ENCODE data around the gene ESF1.

The ESF1 gene

DNA sequence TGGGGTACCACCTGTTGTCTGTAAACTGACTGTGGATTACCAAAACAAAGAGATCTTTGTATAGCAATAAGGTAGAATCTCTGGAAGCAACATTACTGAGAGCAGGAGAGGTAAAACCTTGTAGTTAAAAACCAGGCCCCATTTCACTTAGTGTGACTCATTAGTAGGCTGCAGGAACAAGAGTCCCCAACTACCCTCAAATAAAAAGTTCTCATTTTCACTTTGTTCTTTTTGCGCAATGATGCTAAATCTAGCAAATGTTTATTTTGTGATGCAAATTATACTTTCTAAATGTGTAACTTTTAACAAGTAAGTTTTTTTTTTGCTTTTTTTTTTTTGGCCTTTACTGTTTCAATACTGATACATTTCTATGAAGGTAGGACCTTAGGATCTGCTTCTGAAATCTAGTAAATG lies 67.1 kb downstream of the ESF1 start:
- no peak for FAIRE-seq
- DNase-seq (ENCODE audit: insufficient read length, low spot score), result no peak
- TF ChIP-seq, protein P1, sequence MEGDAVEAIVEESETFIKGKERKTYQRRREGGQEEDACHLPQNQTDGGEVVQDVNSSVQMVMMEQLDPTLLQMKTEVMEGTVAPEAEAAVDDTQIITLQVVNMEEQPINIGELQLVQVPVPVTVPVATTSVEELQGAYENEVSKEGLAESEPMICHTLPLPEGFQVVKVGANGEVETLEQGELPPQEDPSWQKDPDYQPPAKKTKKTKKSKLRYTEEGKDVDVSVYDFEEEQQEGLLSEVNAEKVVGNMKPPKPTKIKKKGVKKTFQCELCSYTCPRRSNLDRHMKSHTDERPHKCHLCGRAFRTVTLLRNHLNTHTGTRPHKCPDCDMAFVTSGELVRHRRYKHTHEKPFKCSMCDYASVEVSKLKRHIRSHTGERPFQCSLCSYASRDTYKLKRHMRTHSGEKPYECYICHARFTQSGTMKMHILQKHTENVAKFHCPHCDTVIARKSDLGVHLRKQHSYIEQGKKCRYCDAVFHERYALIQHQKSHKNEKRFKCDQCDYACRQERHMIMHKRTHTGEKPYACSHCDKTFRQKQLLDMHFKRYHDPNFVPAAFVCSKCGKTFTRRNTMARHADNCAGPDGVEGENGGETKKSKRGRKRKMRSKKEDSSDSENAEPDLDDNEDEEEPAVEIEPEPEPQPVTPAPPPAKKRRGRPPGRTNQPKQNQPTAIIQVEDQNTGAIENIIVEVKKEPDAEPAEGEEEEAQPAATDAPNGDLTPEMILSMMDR (IDR thresholded peaks at IDR 0.05; ENCODE audit: insufficient read depth, missing control alignments), result no peak

DNA sequence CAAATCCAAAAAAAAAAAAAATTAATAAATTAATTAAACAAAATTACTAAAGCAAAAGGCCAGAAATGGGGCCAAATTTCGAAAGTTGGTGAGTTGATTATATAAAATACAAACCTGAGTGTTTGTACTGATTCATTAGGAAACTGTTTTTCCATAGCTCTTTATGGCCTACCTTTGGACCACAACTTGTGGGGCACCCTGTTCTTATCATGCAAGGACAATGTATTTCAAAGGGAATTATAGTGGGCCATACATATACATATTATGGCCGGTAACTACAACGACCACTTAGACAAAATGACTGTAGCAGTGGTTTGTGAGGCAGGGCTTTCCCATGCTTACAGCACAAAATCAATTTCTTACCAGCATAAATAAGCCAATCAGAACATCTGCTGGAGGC lies 69.5 kb downstream of the ESF1 start:
- FAIRE-seq (no peak), DNase-seq (ENCODE audit: insufficient read length, low spot score) (no peak)
- TF ChIP-seq, protein P1 (IDR thresholded peaks at IDR 0.05; ENCODE audit: insufficient read depth, missing control alignments), result no peak

DNA sequence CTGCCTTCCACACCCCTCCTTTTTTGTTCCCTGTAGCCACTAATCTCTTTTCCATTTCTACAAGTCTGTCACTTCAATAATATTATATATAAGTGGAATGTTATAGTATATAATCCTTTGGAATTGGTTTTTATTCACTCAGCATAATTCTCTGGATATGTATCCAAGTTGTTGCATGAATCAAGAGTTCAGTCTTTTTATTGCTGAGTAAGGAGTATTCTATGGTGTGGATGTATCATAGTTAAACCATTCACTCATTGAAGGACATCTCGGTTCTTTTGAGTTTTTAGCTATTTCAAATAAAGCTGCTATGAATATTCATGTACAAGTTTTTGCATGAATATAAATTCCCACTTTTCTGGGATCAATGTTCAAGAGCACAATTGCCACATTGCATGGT lies 76.5 kb downstream of the ESF1 start:
- no peak for FAIRE-seq
- TF ChIP-seq, protein P1 (IDR thresholded peaks at IDR 0.05; ENCODE audit: insufficient read depth, missing control alignments), result no peak
- no peak for DNase-seq (ENCODE audit: insufficient read length, low spot score)

DNA sequence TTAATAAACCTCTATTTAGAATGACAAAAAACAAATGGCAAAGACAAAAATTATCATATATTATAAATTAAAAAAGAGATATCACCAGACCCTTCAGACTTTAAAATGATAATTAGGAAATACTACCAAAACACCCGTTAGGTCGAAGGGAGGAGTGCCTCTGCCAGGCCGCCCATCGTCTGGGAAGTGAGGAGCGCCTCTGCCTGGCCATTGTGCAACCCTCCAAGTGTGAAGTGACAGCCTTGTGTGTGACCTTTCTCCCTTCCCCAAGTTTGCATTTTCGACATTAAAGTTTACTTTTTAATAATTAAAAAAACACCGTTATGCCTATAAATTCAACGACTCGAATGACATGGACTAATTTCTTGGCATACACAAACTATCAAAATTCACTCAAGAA lies 81.5 kb downstream of the ESF1 start:
- FAIRE-seq (no peak), DNase-seq (ENCODE audit: insufficient read length, low spot score) (no peak)
- TF ChIP-seq, protein P1 (IDR thresholded peaks at IDR 0.05; ENCODE audit: insufficient read depth, missing control alignments), result no peak

DNA sequence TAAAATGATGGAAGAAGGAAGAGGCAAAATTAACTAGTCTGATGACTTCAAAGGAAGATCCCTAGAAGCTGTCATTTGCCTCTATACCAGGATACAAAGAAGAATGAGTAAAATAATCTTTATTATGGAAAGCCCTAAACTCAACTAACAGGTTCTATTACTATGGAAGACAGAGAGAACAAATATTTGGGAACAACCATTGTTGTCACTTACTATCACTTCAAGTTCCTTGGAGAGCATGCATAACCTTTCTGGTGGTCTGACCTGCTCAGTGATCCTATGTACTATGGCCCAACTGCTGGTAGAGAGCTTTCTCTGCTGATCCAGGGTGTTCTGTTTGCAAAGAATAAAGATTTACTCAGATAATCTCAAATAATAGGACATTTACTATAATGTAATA lies 83.2 kb downstream of the ESF1 start:
- DNase-seq (ENCODE audit: insufficient read length, low spot score), result no peak
- no peak for FAIRE-seq
- TF ChIP-seq, protein P1 (IDR thresholded peaks at IDR 0.05; ENCODE audit: insufficient read depth, missing control alignments), result no peak

DNA sequence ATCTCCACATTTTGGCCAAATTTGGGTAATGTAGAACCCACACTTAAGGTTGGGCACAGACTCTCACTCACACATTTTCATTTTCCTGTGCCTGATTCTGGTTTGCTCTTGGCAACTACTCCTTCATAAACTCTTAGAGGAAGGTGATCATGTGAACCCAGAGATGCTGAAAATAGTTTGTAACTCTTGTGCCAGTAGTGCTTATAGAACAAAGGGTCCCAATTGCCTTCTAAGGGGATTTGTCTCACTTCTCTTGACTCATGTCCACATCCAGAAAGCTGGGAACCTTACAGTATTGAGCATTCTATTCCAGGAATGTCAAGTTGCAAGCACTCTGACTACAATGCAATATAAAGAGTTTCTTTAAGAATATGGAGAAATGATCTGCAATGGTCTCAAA lies 84.0 kb downstream of the ESF1 start:
- FAIRE-seq (no peak), DNase-seq (ENCODE audit: insufficient read length, low spot score) (no peak)
- TF ChIP-seq, protein P1 (IDR thresholded peaks at IDR 0.05; ENCODE audit: insufficient read depth, missing control alignments), result no peak

DNA sequence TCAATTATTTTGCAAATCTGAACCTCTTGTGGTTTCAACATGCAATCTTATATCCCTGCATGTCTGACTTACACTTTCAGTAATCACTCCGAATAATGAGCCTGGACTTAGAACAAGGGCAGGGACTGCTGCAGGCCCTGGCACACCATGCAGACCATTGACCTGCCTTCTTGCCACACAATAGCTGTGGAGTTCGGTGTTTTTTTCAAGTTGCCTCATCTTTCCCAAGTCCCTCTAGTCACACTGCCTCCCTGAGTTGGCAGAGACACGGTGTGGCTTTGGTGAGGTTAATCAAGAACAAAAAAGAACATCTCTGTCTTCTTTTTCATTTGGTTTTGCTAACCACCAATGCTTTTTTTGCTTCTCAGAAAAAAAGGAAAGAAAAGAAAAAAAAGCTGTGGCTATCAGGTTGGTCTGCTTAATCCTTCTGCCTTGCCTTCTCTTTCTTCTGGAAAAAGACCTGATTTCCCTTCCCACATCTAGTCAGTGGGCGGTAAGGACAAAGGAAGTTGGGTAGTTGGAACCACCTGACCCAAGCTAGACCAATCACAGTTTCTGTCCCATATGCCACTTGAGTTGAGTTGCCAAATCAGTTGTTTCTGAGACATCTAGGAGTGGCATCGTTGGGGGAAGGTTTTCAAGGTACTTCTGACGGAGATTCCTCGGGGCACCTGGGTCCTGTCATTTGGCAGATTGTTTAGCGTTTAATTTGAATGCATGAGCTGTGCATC lies 90.1 kb downstream of the ESF1 start:
- DNase-seq (ENCODE audit: insufficient read length, low spot score) (no peak), FAIRE-seq (no peak)
- TF ChIP-seq, protein P1 (IDR thresholded peaks at IDR 0.05; ENCODE audit: insufficient read depth, missing control alignments), result no peak

Measured in D721Med (cell line).